Caki2 (cell line): ENCODE data around the gene LILRB2. TPM values are rescaled to one million over a fixed set of nuclear protein-coding genes. Genes with fewer than 3 reads are reported as not detected.
"Not testable (repeated sequence)": the region's sequence is repeated elsewhere in the genome, so short reads cannot be mapped to it uniquely, and the experiment has no call there.

Experiments used
- DNase-seq: peaks from one replicate; pipeline ENCODE4 v3.0.0-alpha.2; 2015; ENCODE audit warnings: low read depth
- in situ Hi-C: cut with HindIII; loops from 2 replicates; pipeline ENCODE4 v1.10.0; 2016; ENCODE audit warnings: low sequenced_read_pairs, low pct_unique_long_range_greater_than_20kb, mixed read lengths
- total RNA-seq: library from RNA; depleted of rRNA; stranded (reverse); fragments of >200 nt; shearing (Covaris generic); gene quantifications from 2 replicates; pipeline ENCODE4 v1.2.3, GENCODE V29; 2014; ENCODE audit warnings: low replicate concordance

Gene LILRB2
- total RNA-seq, 1 experiment from 2014 or later, result not detected

- in situ Hi-C loops, result no loop called here
- DNase-seq, result no peak
Measured at GRCh38 chr19:54310543-54310942, 29.6 kb upstream of the LILRB2 start.

GRCh38 chr19:54309811-54310210 is 28.9 kb upstream of the LILRB2 start:
- in situ Hi-C loops, result no loop called here
- no peak for DNase-seq

GRCh38 chr19:54307389-54308020 is 26.6 kb upstream of the LILRB2 start:
- no peak for DNase-seq
- in situ Hi-C loops, result no loop called here

- in situ Hi-C loops, result no loop called here
- DNase-seq, result no peak
Measured at GRCh38 chr19:54305141-54305540, 24.2 kb upstream of the LILRB2 start.

- in situ Hi-C loops, result no loop called here
- DNase-seq, result no peak
Measured at GRCh38 chr19:54302257-54302656, 21.3 kb upstream of the LILRB2 start.

- in situ Hi-C loops, result no loop called here
- no peak for DNase-seq
Measured at GRCh38 chr19:54299515-54299914, 18.6 kb upstream of the LILRB2 start.

- in situ Hi-C loops, result no loop called here
- DNase-seq, result no peak
Measured at GRCh38 chr19:54299126-54299498, 18.2 kb upstream of the LILRB2 start.

GRCh38 chr19:54298357-54299125 is 17.6 kb upstream of the LILRB2 start:
- DNase-seq, result no peak
- in situ Hi-C loops, result no loop called here

GRCh38 chr19:54297759-54298305 is 16.9 kb upstream of the LILRB2 start:
- in situ Hi-C loops, result no loop called here

GRCh38 chr19:54294539-54294938 is 13.6 kb upstream of the LILRB2 start:
- DNase-seq, result no peak
- in situ Hi-C loops, result no loop called here

More at GRCh38 chr19:54297759-54298305, 16.9 kb upstream of the LILRB2 start:
- DNase-seq, result no peak

- DNase-seq, in situ Hi-C loops: not testable (repeated sequence)
Measured at GRCh38 chr19:54289160-54289559, 8.2 kb upstream of the LILRB2 start.

GRCh38 chr19:54287456-54287855 is 6.5 kb upstream of the LILRB2 start:
- DNase-seq, result no peak

GRCh38 chr19:54286283-54286682 is 5.4 kb upstream of the LILRB2 start:
- DNase-seq, in situ Hi-C loops: not testable (repeated sequence)

More at GRCh38 chr19:54287456-54287855, 6.5 kb upstream of the LILRB2 start:
- in situ Hi-C loops, result no loop called here

GRCh38 chr19:54285427-54286056 is 4.6 kb upstream of the LILRB2 start:
- in situ Hi-C loops, DNase-seq: not testable (repeated sequence)

GRCh38 chr19:54282686-54283470 is 2.0 kb upstream of the LILRB2 start:
- in situ Hi-C loops, result no loop called here
- no peak for DNase-seq

GRCh38 chr19:54281729-54282075 is 792 bp upstream of the LILRB2 start:
- DNase-seq, in situ Hi-C loops: not testable (repeated sequence)

- DNase-seq, in situ Hi-C loops: not testable (repeated sequence)
Measured at GRCh38 chr19:54280441-54280840, 469 bp downstream of the LILRB2 start.

- in situ Hi-C loops, DNase-seq: not testable (repeated sequence)
Measured at GRCh38 chr19:54280025-54280424, 885 bp downstream of the LILRB2 start.
